ENCODE measurements around the gene HPRT1. TPM values are rescaled to one million over a fixed set of nuclear protein-coding genes. Genes with fewer than 3 reads are reported as not detected.

HPRT1 gene
- total and polyA plus RNA-seq, 3 experiments from 2014 or later = 67.1 to 84.5 (median 82.4) TPM

- Mint-ChIP-seq H3K9me3 (no peaks in the 10 kb centered on the region), H3K36me3 (peaks cover 0 to 23% (median 3%) of the 10 kb centered on the region in 3 donors), H3K27me3 (peaks cover 0 to 3% of the 10 kb centered on the region in 2 donors), H3K4me3 (no peak overlapping the region), H3K27ac (no peak overlapping the region), H3K4me1 (no peaks in the 10 kb centered on the region)
- no peaks in the 10 kb centered on the region for H3K27me3 ChIP-seq (ENCODE audit: insufficient read depth, low read length, poor library complexity, severe bottlenecking)
- ChIA-PET POLR2A (no interaction called here), CTCF (no interaction called here)
- DNase-seq = no peak
- H3K4me3 ChIP-seq (ENCODE audit: low read length) = no peak overlapping the region
- H3K9me3 ChIP-seq (ENCODE audit: low read length) = no peaks in the 10 kb centered on the region
- no peaks in the 10 kb centered on the region for H3K4me1 ChIP-seq (ENCODE audit: insufficient read depth, low read length)
- no peaks in the 10 kb centered on the region for H3K36me3 ChIP-seq (ENCODE audit: insufficient read depth, low read length)
- no peak overlapping the region for H3K27ac ChIP-seq (ENCODE audit: low read depth, low read length)
These were observed 20.1 kb downstream of the HPRT1 start for GRCh38 chrX:134480061-134480460.

GRCh38 chrX:134481339-134481738 lies 21.4 kb downstream of the HPRT1 start:
- H3K36me3 Mint-ChIP-seq = peaks cover 0 to 13% (median 2%) of the 10 kb centered on the region in 3 donors
- no peaks in the 10 kb centered on the region for H3K9me3 Mint-ChIP-seq
- ChIA-PET CTCF (no interaction called here), POLR2A (no interaction called here)
- H3K9me3 ChIP-seq (ENCODE audit: low read length) = no peaks in the 10 kb centered on the region
- no peaks in the 10 kb centered on the region for H3K36me3 ChIP-seq (ENCODE audit: insufficient read depth, low read length)
- H3K4me3 ChIP-seq (ENCODE audit: low read length) = no peak overlapping the region
- H3K27ac ChIP-seq (ENCODE audit: low read depth, low read length) = no peak overlapping the region
- DNase-seq = no peak
- no peak overlapping the region for H3K27ac Mint-ChIP-seq
- H3K27me3 ChIP-seq (ENCODE audit: insufficient read depth, low read length, poor library complexity, severe bottlenecking) = no peaks in the 10 kb centered on the region
- no peaks in the 10 kb centered on the region for H3K4me1 ChIP-seq (ENCODE audit: insufficient read depth, low read length)
- no peaks in the 10 kb centered on the region for H3K4me1 Mint-ChIP-seq
- H3K4me3 Mint-ChIP-seq = no peak overlapping the region
- H3K27me3 Mint-ChIP-seq = peaks cover 0 to 3% of the 10 kb centered on the region in 2 donors

GRCh38 chrX:134482371-134482770 lies 22.4 kb downstream of the HPRT1 start:
- Mint-ChIP-seq H3K27ac (no peak overlapping the region), H3K4me1 (no peaks in the 10 kb centered on the region), H3K27me3 (peaks cover 0 to 1% of the 10 kb centered on the region in 2 donors), H3K36me3 (peaks cover 0 to 14% (median 2%) of the 10 kb centered on the region in 3 donors), H3K4me3 (no peak overlapping the region), H3K9me3 (no peaks in the 10 kb centered on the region)
- DNase-seq = no peak
- no peaks in the 10 kb centered on the region for H3K27me3 ChIP-seq (ENCODE audit: insufficient read depth, low read length, poor library complexity, severe bottlenecking)
- H3K27ac ChIP-seq (ENCODE audit: low read depth, low read length) = no peak overlapping the region
- ChIA-PET POLR2A (no interaction called here), CTCF (no interaction called here)
- no peaks in the 10 kb centered on the region for H3K4me1 ChIP-seq (ENCODE audit: insufficient read depth, low read length)
- H3K4me3 ChIP-seq (ENCODE audit: low read length) = no peak overlapping the region
- H3K9me3 ChIP-seq (ENCODE audit: low read length) = no peaks in the 10 kb centered on the region
- H3K36me3 ChIP-seq (ENCODE audit: insufficient read depth, low read length) = no peaks in the 10 kb centered on the region

- CTCF ChIA-PET = interaction anchor here (1.7 kb wide), 1 partner anchor 9 kb away, joined by 5 read pairs; no protein-coding TSS in a partner anchor
- H3K4me3 Mint-ChIP-seq = no peak overlapping the region
- peak in 2 of 5 donors; percentile 13 to 25 for DNase-seq
- no peaks in the 10 kb centered on the region for H3K27me3 ChIP-seq (ENCODE audit: insufficient read depth, low read length, poor library complexity, severe bottlenecking)
- no peaks in the 10 kb centered on the region for H3K9me3 Mint-ChIP-seq
- peaks cover 0 to 13% (median 0%) of the 10 kb centered on the region in 3 donors for H3K36me3 Mint-ChIP-seq
- H3K4me1 ChIP-seq (ENCODE audit: insufficient read depth, low read length) = no peaks in the 10 kb centered on the region
- H3K4me1 Mint-ChIP-seq = no peaks in the 10 kb centered on the region
- H3K4me3 ChIP-seq (ENCODE audit: low read length) = no peak overlapping the region
- H3K9me3 ChIP-seq (ENCODE audit: low read length) = no peaks in the 10 kb centered on the region
- H3K36me3 ChIP-seq (ENCODE audit: insufficient read depth, low read length) = no peaks in the 10 kb centered on the region
- H3K27ac ChIP-seq (ENCODE audit: low read depth, low read length) = no peak overlapping the region
- POLR2A ChIA-PET = no interaction called here
- peaks cover 0 to 3% of the 10 kb centered on the region in 2 donors for H3K27me3 Mint-ChIP-seq
- no peak overlapping the region for H3K27ac Mint-ChIP-seq
These were observed 24.1 kb downstream of the HPRT1 start for GRCh38 chrX:134484039-134484438.

GRCh38 chrX:134501941-134502340 lies 42.0 kb downstream of the HPRT1 start:
- Histone ChIP-seq H3K9me3 (ENCODE audit: low read length) (no peaks in the 10 kb centered on the region), H3K4me3 (ENCODE audit: low read length) (no peak overlapping the region), H3K27me3 (ENCODE audit: insufficient read depth, low read length, poor library complexity, severe bottlenecking) (no peaks in the 10 kb centered on the region), H3K27ac (ENCODE audit: low read depth, low read length) (no peak overlapping the region), H3K36me3 (ENCODE audit: insufficient read depth, low read length) (no peaks in the 10 kb centered on the region), H3K4me1 (ENCODE audit: insufficient read depth, low read length) (no peaks in the 10 kb centered on the region)
- no peak overlapping the region for H3K27ac Mint-ChIP-seq
- no peak overlapping the region for H3K4me3 Mint-ChIP-seq
- H3K4me1 Mint-ChIP-seq = no peaks in the 10 kb centered on the region
- H3K36me3 Mint-ChIP-seq = peaks cover 0 to 34% (median 9%) of the 10 kb centered on the region in 3 donors
- POLR2A ChIA-PET = no interaction called here
- peaks cover 0 to 7% of the 10 kb centered on the region in 2 donors for H3K27me3 Mint-ChIP-seq
- DNase-seq = no peak
- H3K9me3 Mint-ChIP-seq = no peaks in the 10 kb centered on the region
- CTCF ChIA-PET = no interaction called here

- H3K4me1 ChIP-seq (ENCODE audit: insufficient read depth, low read length) = no peaks in the 10 kb centered on the region
- H3K27me3 ChIP-seq (ENCODE audit: insufficient read depth, low read length, poor library complexity, severe bottlenecking) = no peaks in the 10 kb centered on the region
- no peaks in the 10 kb centered on the region for H3K9me3 ChIP-seq (ENCODE audit: low read length)
- Mint-ChIP-seq H3K27me3 (peaks cover 0 to 7% of the 10 kb centered on the region in 2 donors), H3K4me1 (no peaks in the 10 kb centered on the region), H3K4me3 (no peak overlapping the region), H3K27ac (no peak overlapping the region), H3K36me3 (peaks cover 0 to 33% (median 9%) of the 10 kb centered on the region in 3 donors), H3K9me3 (no peaks in the 10 kb centered on the region)
- H3K27ac ChIP-seq (ENCODE audit: low read depth, low read length) = no peak overlapping the region
- no peak for DNase-seq
- no peaks in the 10 kb centered on the region for H3K36me3 ChIP-seq (ENCODE audit: insufficient read depth, low read length)
- CTCF ChIA-PET = no interaction called here
- POLR2A ChIA-PET = no interaction called here
- no peak overlapping the region for H3K4me3 ChIP-seq (ENCODE audit: low read length)
These were observed 42.7 kb downstream of the HPRT1 start for GRCh38 chrX:134502686-134503085.

- CTCF ChIA-PET = no interaction called here
- H3K27ac Mint-ChIP-seq = no peak overlapping the region
- no peaks in the 10 kb centered on the region for H3K9me3 Mint-ChIP-seq
- Histone ChIP-seq H3K9me3 (ENCODE audit: low read length) (no peaks in the 10 kb centered on the region), H3K27ac (ENCODE audit: low read depth, low read length) (no peak overlapping the region), H3K4me1 (ENCODE audit: insufficient read depth, low read length) (no peaks in the 10 kb centered on the region), H3K4me3 (ENCODE audit: low read length) (no peak overlapping the region), H3K36me3 (ENCODE audit: insufficient read depth, low read length) (no peaks in the 10 kb centered on the region), H3K27me3 (ENCODE audit: insufficient read depth, low read length, poor library complexity, severe bottlenecking) (no peaks in the 10 kb centered on the region)
- no peaks in the 10 kb centered on the region for H3K4me1 Mint-ChIP-seq
- peaks cover 0 to 5% (median 0%) of the 10 kb centered on the region in 3 donors for H3K36me3 Mint-ChIP-seq
- no peak overlapping the region for H3K4me3 Mint-ChIP-seq
- H3K27me3 Mint-ChIP-seq = peaks cover 0 to 2% of the 10 kb centered on the region in 2 donors
- POLR2A ChIA-PET = no interaction called here
- no peak for DNase-seq
These were observed 52.6 kb downstream of the HPRT1 start for GRCh38 chrX:134512566-134512965.

- H3K9me3 Mint-ChIP-seq = no peaks in the 10 kb centered on the region
- no peak overlapping the region for H3K4me3 Mint-ChIP-seq
- no peak for DNase-seq
- peaks cover 0 to 2% of the 10 kb centered on the region in 2 donors for H3K27me3 Mint-ChIP-seq
- H3K4me3 ChIP-seq (ENCODE audit: low read length) = no peak overlapping the region
- H3K27me3 ChIP-seq (ENCODE audit: insufficient read depth, low read length, poor library complexity, severe bottlenecking) = no peaks in the 10 kb centered on the region
- H3K4me1 ChIP-seq (ENCODE audit: insufficient read depth, low read length) = no peaks in the 10 kb centered on the region
- H3K27ac ChIP-seq (ENCODE audit: low read depth, low read length) = no peak overlapping the region
- no peaks in the 10 kb centered on the region for H3K4me1 Mint-ChIP-seq
- no peaks in the 10 kb centered on the region for H3K36me3 ChIP-seq (ENCODE audit: insufficient read depth, low read length)
- peaks cover 0 to 5% (median 0%) of the 10 kb centered on the region in 3 donors for H3K36me3 Mint-ChIP-seq
- H3K9me3 ChIP-seq (ENCODE audit: low read length) = no peaks in the 10 kb centered on the region
- CTCF ChIA-PET = no interaction called here
- H3K27ac Mint-ChIP-seq = no peak overlapping the region
- POLR2A ChIA-PET = no interaction called here
These were observed 53.1 kb downstream of the HPRT1 start for GRCh38 chrX:134513091-134513490.

Measured in CD8-positive, alpha-beta memory T cell (primary cell).